ENCODE data around the gene WHAMM. TPM values are rescaled to one million over a fixed set of nuclear protein-coding genes. Genes with fewer than 3 reads are reported as not detected.
"Not testable (repeated sequence)": the region's sequence is repeated elsewhere in the genome, so short reads cannot be mapped to it uniquely, and the experiment has no call there.

The WHAMM gene
- 3.2 and 5.8 TPM in 2 replicates for total RNA-seq

GRCh38 chr15:82809308-82810060 is at the start of gene WHAMM:
Gene WHAMM (plus strand): TSS chr15:82809628. CDS start chr15:82809727, 99 bp downstream.
- peak; percentile 97 for DNase-seq (ENCODE audit: low read depth, low spot score)

DNA sequence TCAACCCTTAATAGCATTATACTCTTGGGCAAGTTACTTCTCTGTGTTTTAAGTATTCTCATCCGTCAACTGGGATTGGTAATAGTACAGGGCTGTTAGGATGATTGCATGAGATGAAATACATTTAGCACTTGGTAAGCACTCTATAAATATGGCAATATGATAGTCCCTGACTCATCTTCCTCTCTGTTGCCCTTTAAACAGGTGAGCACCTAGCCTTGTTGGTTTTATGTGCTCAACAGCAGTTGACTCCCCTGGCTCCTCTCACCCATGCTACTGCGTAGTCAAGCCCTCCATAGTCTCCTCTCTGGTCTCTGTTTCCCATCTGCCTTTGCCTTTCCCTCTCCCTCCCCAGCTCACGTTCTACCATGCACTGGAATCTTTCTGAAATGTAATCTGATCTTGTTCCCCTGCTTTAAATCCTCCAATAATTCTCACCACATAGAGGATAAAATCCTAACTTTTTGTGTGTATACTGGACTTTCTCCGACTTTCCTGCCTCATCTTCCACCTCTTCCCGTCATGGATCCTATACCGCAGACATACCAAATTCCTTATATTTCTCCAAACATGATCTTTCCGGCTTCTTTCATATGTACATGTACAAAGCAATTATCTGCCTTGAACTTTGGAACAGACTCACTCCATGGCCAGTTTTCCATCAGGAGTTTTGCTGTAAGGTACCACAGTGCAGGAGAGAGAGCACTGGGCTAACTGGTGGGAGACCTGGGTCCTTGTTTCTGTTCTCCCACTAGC is 45.9 kb upstream of the WHAMM start:
- DNase-seq (ENCODE audit: low read depth, low spot score): no peak

- DNase-seq (ENCODE audit: low read depth, low spot score): no peak
Measured at GRCh38 chr15:82764117-82764490, 45.3 kb upstream of the WHAMM start.

- no peak for DNase-seq (ENCODE audit: low read depth, low spot score)
Measured at GRCh38 chr15:82764740-82765139, 44.7 kb upstream of the WHAMM start.

GRCh38 chr15:82766201-82766600 is 43.2 kb upstream of the WHAMM start:
- DNase-seq (ENCODE audit: low read depth, low spot score): not testable (repeated sequence)

GRCh38 chr15:82767163-82767829 is 42.1 kb upstream of the WHAMM start:
- DNase-seq (ENCODE audit: low read depth, low spot score): no peak

DNA sequence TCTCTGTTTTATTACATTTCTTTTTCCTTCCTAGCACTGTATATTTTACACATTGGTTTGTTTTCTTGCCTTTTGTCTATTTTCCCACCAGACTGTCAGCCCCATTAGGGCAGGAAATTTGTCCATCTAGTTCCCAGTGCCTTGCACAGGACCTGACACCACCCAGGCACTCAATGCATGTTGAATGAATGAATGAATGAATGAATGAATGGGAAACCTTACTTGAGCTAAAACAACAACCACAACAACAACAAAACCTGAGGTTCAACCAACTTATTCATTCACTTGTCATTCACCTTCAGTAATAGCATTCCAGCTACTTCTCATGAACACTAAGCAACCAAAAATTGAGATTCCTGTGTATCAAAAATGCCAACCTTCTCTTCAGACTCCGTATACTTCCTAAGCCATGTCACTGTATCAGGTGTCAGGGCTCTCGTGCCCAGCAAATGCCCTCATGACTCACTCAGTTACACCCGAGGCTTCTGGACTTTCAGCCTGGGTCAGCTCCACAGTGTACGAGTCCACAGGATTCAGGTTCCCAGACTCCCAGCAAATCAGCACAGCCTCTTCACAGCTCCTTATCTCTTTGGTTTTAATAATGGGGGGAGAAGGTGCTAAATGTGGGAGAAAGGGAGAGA is 40.9 kb upstream of the WHAMM start:
- no peak for DNase-seq (ENCODE audit: low read depth, low spot score)

DNA sequence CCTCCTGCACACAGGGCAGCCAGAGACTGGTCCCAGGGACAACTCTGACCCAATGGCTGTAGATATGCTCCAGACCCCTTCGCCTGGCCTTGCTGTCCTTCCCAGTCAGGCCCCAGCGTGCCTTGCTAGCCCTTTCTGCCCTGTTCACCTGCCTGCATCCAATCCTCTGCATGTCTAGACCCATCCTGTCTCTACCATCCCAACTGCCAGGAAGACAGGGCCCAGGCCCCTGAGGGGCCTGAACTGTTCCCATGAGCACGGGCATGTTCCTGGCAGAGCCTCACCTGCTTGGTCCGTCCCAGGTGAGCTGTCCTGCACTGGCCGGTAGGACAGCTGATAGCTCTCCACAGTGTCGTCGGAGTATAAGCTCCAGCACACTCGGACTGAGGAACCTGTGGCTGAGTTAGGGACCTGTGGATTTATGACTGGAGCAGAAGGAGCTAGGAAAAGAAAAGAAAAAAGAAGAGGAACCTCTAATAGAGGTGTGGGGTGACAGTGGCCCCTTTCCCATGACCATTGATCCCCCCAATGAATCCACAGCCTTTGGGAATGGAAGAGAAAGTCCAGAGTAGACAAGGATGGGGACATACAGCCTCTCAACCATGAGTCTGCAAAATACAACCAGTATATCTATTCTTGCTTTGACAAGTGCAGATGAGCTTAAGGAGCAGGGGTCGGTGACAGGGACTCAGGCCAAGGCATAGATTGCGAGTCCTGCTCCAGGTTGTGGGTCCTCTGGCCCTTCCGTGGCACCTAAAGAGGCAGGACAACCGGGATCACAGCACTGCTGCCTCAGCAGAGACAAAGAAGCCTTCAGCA is 37.4 kb upstream of the WHAMM start:
- DNase-seq (ENCODE audit: low read depth, low spot score): no peak

GRCh38 chr15:82774496-82774895 is 34.9 kb upstream of the WHAMM start:
- DNase-seq (ENCODE audit: low read depth, low spot score): no peak

- DNase-seq (ENCODE audit: low read depth, low spot score): no peak
Measured at GRCh38 chr15:82778755-82779154, 30.7 kb upstream of the WHAMM start.

- no peak for DNase-seq (ENCODE audit: low read depth, low spot score)
Measured at GRCh38 chr15:82781349-82781748, 28.1 kb upstream of the WHAMM start.

DNA sequence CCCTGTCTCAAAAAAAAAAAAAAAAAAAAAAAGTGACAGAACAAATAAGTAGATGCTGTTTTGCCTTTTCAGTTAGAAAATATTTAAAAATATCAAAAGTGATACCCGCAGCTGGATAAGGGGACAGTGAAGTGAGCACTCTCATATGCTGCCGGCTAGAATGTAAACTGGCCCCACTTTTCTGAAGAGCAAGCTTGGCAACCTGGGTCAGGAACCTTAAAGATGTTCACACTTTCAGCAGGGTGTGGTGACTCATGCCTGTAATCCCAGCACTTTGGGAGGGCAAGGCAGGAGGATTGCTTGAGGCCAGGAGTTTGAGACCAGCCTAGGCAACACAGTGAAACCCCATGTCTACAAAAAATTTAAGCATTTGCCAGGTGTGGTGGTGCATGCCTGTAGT is 20.9 kb upstream of the WHAMM start:
- no peak for DNase-seq (ENCODE audit: low read depth, low spot score)

- DNase-seq (ENCODE audit: low read depth, low spot score): no peak
Measured at GRCh38 chr15:82789491-82789890, 19.9 kb upstream of the WHAMM start.

DNA sequence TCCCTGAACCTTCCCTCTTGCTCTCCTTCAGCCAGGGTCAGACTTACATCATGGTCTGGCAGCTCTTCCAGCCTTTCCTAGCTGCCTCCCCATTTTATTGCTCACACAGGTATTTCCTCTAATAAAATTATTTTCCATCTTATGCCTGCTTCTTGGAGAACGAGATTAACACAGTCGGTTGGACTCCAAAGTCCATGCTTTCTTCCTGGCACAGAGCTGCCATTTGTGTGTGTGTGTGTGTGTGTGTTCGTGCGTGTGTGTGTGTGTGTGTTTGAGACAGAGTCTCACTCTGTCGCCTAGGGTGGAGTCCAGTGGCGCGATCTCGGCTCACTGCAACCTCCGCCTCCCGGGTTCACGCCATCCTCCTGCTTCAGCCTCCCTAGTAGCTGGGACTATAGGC is 19.1 kb upstream of the WHAMM start:
- no peak for DNase-seq (ENCODE audit: low read depth, low spot score)

DNA sequence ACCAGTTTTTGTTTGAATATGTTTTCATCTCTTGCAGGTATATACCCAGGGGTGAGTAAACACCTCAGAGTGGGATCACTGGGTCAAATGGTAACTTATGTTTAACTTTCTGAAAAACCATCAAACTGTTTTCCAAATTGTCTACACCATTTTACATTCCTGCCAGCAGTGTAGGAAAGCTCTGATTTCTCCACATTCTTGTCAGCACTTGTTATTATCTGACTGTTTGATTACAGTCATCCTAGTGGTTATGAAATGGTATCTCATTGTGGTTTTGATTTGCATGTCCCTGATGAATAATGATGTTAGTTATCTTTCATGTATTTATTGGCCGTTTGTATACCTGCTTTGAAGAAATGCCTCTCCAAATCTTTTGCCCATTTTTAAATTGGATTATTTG is 17.4 kb upstream of the WHAMM start:
- no peak for DNase-seq (ENCODE audit: low read depth, low spot score)

DNA sequence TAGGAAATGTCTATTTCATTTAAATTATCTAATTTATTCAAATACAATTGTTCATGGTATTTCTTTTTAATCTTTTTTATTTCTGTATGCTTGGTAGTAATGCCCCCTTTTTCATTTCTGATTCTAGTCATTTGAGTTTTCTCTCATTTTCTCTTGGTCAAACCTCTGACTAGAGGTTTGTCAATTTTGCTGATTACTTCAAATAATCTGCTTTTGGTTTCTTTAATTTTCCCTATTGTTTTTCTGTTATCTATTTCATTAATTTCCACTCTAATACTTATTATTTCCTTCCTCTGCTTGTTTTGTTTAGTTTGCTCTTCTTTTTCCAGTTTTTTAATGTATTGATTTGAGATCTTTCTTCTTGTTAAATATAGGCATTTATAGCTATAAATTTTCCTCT is 15.7 kb upstream of the WHAMM start:
- DNase-seq (ENCODE audit: low read depth, low spot score): no peak

DNA sequence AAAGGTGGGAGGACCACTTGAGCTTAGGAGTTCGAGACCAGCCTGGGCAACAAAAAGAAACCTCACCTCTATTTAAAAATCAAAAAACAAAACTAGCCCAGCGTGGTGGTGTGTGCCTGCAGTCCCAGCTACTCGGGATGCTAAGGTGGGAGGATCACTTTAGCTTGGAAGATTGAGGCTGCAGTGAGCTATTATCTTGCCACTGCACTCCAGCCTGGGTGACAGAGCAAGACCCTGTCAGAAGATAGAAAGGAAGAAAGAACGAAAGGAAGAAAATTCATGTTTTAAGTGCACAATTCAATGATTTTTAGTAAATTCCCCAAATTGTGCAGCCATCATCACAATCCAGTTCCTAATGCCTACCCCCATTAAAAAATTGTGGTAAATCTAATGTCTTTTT is 11.3 kb upstream of the WHAMM start:
- no peak for DNase-seq (ENCODE audit: low read depth, low spot score)

DNA sequence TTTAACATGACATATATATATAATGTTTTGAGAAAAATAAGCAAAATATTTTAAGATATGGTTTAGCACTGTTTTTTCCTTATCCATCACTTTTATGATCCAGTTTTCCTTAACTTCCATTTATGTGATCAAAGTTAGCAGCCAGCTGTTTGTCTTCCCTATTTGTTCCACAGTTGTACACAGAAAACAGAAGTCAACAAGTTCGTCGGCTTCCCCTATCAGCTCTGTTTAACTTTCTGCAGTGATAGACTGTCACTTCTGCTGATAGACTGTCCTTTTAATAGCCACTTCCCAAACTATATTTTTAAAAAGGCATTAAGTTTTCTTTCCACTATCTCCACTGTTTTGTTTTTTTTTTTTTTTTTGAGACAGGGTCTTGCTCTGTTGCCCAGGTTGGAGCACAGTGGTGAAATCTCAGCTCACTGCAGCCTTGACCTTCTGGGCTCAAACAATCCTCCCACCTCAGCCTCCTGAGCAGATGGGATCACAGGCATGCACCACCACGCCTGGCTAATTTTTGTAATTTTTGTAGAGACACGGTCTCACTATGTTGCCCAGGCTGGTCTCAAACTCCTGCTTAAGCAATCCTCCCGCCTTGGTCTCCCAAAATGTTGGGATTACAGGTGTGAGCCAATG is 10.8 kb upstream of the WHAMM start:
- no peak for DNase-seq (ENCODE audit: low read depth, low spot score)

GRCh38 chr15:82799183-82799841 is 10.1 kb upstream of the WHAMM start:
- no peak for DNase-seq (ENCODE audit: low read depth, low spot score)

- no peak for DNase-seq (ENCODE audit: low read depth, low spot score)
Measured at GRCh38 chr15:82802497-82802896, 6.9 kb upstream of the WHAMM start.

All from pulmonary artery endothelial cell (primary cell).